NCI-H460 (cell line): Measurements from ENCODE around the gene USP37. TPM values are rescaled to one million over a fixed set of nuclear protein-coding genes. Genes with fewer than 3 reads are reported as not detected.

ENCODE experiments used
- DNase-seq: peaks from one replicate; pipeline ENCODE4 v3.0.0-alpha.2; 2016; ENCODE audit warnings: low read depth; ENCODE audit errors: extremely low read depth
- polyA plus RNA-seq: library from polyadenylated mRNA; depleted of rRNA; stranded (reverse); fragments of >200 nt; gene quantifications from 2 replicates; pipeline ENCODE4 v1.2.3, GENCODE V29; 2014; cell fraction: nucleus; rRNA removed
- total RNA-seq: library from RNA; depleted of rRNA; stranded (reverse); fragments of >200 nt; shearing (Covaris generic); gene quantifications from 2 replicates; pipeline ENCODE4 v1.2.3, GENCODE V29; 2014; rRNA removed

Gene USP37, protein sequence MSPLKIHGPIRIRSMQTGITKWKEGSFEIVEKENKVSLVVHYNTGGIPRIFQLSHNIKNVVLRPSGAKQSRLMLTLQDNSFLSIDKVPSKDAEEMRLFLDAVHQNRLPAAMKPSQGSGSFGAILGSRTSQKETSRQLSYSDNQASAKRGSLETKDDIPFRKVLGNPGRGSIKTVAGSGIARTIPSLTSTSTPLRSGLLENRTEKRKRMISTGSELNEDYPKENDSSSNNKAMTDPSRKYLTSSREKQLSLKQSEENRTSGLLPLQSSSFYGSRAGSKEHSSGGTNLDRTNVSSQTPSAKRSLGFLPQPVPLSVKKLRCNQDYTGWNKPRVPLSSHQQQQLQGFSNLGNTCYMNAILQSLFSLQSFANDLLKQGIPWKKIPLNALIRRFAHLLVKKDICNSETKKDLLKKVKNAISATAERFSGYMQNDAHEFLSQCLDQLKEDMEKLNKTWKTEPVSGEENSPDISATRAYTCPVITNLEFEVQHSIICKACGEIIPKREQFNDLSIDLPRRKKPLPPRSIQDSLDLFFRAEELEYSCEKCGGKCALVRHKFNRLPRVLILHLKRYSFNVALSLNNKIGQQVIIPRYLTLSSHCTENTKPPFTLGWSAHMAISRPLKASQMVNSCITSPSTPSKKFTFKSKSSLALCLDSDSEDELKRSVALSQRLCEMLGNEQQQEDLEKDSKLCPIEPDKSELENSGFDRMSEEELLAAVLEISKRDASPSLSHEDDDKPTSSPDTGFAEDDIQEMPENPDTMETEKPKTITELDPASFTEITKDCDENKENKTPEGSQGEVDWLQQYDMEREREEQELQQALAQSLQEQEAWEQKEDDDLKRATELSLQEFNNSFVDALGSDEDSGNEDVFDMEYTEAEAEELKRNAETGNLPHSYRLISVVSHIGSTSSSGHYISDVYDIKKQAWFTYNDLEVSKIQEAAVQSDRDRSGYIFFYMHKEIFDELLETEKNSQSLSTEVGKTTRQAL
- 11.2 and 14.6 TPM in 2 replicates for total RNA-seq
- polyA plus RNA-seq, result 6.8 and 11.7 TPM in 2 replicates

DNA sequence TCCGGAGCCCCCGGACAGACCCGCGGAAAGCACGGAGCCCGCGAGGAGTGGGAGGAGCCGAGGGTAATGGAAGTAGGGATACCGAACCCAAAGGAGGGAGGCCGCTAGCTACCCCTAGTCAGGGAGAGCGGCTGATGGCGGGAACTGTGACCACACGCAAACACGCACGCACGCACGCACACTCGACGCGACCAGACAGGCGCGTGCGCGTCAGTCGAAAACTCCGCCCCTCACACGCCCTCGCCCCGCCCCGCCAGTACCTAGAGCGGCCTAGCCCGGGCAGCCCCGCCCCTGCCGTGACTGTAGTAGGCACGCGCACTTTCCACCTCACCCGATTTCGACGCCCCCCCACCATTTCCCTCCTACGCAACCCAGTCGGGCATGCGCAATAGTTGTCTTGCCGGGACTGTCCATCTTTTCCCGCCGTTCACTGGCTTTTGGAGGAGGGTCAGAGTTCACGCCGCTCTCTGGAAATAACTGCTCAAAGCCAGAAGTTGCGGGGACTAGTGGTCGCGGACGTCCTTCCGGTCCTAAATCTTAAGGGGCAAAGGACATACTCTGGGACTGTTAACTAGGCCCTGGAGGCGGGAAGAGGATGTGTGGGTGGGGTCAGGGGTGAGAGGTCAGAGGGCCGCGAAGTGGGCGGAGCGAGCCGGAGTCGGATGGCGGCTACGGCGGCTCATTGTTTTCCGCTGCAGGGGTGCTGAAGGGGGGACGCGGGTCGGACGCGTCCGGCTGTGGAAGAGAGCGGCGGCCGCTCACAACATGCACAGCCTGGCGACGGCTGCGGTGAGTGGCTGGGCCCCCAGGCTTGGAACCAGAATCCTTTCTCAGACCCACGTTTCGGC lies at the start of gene USP37, which contains the start of gene CNOT9:
TSS of gene USP37 (minus strand) at position 162 of the 848 bp plus-strand sequence. CDS start 9,698 bp downstream, outside the sequence.
TSS of gene CNOT9 (plus strand) at position 650 of the 848 bp plus-strand sequence. CDS start at position 766, 116 bp downstream.
- DNase-seq, result peak; percentile 98

GRCh38 chr2:218615868-218616315 lies 47.7 kb upstream of the USP37 start:
- no peak for DNase-seq

DNA sequence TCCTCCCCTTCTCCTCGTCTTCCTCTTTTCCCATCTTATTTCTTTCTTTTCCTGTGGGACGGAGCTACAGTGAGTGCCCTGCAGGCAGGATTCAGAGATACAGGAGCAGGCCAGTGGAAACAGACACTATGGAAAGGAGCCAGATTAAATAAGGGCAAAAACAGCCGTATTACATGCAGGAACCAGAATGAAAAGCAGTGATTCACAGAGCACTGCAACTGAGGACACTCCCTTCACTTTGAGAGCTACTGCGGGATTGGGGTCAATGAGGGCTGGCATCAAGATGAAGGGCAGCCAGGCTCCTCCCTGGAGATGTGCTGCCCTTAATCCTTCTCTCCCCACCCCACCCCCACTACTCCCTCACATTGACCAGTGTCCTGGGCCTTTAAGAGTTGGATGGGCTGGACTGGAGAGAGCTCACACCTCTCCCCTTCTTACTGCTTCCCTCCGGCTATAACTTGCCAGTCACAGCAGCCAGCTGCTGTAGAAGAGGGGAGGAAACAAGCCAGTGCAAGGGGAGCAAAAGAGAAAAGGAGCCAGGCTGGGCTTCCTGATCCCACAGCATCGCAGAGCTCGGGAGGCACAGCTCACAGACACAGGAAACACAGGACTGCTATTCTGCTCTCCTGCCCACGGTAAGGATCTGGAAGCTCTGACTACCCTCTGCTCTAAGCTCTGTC lies 39.4 kb upstream of the USP37 start, which contains the start of gene PLCD4:
TSS of gene PLCD4 (plus strand) at position 464 of the 680 bp plus-strand sequence. CDS start 7,841 bp downstream, outside the sequence.
- DNase-seq, result peak; percentile 55

GRCh38 chr2:218605432-218605831 lies 37.3 kb upstream of the USP37 start:
- no peak for DNase-seq

- DNase-seq, result no peak
These were observed 17.4 kb upstream of the USP37 start for GRCh38 chr2:218585541-218585940.

DNA sequence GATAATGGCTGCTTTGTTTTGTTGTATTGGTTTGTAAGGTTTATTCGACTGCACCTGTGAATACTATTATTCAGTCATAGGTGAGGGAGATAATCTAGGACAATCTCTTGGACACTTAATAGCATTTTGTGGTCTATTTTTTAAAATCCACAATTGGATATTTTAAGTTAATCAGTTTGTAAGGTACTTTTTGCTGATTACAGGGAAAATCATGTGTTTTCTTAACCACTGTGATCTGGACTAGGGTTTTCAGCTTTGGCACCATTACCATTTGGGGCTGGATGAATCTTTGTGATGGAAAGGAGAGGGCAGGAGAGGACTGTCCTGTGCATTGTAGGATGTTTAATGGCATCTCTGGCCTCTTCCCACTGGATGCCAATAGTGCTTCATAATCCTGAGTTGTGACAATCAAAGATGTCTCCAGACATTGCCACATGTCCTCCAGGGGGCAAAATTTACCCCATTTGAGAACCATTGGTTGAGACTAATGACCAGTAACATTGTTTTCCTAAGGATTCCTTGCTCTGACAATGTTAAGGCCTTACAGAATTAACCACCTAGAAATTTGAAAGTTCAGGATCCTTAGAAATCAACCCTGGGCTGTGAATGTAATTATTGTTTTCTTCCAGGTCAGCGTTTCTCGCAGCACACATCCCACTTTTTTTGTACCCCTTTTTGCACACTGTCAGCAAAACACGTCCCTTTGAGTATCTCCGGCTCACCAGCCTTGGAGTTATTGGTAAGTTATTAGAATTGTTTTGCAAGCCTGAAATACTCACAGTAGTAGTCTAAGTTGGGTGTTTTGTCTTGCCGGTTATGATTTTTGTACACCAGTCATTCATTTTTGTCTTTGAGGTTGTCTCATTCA lies 16.1 kb upstream of the USP37 start:
- no peak for DNase-seq

- DNase-seq, result no peak
These were observed 13.9 kb upstream of the USP37 start for GRCh38 chr2:218582076-218582475.

- no peak for DNase-seq
These were observed 10.2 kb upstream of the USP37 start for GRCh38 chr2:218578272-218578877.

DNA sequence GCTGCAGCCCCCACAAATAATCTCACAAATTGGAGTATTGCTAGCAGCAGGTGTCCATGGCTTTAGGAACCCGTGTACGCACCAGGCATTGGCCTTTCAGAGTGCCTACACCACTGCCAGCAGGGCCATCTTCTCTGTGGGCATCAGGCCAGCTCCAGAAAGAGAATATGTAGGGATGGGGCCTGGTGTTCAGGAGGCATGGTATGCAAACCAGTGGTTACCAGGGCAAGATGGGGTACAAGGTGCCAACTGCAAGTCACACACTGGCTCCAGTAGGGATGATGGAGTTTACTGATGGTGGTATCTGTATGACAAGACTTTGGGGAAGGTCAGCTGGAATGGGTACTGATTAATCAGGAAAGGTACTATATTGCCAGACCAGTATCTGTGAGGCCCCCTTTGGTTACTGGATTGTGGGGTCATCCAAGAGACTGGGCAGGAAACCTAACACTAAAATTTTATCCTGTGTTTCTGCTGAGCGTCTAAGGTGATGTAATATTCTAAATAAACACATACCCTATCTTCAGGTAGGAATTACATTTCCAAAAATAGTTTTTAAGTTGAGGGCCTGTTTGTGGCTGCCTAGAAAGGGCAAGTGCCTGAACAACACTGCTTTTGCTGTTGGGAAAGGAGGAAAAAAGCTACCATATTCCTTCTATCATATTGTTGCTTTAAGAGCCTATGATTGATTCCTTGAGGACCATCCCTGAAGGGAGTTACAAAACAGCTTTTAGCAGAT lies 9.5 kb upstream of the USP37 start:
- DNase-seq, result no peak

DNA sequence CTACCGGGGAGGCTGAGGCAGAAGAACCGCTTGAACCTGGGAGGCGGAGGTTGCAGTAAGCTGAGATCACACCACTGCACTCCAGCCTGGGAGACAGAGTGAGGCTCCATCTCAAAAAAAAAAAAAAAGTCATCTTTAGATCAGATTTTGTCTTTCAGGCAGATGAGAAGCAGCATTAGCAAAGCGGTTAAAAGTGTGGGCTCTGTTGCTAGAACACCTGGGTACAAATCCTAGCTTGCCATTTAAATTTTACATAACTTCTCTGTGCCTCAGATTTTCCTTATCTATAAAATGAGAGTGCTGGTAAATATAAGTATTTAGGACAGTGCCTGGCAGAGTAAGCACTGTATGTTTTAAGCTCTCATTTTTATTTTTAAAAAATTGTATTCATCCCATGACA lies 8.7 kb upstream of the USP37 start:
- no peak for DNase-seq

GRCh38 chr2:218570850-218571249 lies 2.7 kb upstream of the USP37 start:
- DNase-seq, result no peak

- DNase-seq, result peak; percentile 4
These were observed 1.7 kb upstream of the USP37 start for GRCh38 chr2:218569661-218570500.

DNA sequence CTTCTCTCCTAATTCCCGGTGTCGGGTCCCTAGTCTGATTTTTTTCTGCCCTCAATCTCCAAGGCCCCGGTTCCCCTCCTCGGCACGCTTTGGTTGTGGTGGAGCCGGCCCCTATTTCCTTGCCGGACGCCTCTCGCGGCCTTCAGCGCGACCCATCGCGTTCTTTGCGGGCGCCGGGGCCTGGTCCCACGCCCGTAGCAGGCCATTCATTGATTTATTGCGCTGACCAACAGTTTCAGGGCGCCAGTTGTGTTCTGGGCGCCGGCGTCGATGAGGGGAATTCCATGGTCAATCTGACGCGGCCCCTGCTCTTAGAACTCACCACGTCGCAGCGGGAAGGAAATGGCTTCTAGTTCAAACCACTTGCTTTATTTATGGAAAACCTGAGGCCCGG lies 884 bp upstream of the USP37 start:
- peak; percentile 39 for DNase-seq

DNA sequence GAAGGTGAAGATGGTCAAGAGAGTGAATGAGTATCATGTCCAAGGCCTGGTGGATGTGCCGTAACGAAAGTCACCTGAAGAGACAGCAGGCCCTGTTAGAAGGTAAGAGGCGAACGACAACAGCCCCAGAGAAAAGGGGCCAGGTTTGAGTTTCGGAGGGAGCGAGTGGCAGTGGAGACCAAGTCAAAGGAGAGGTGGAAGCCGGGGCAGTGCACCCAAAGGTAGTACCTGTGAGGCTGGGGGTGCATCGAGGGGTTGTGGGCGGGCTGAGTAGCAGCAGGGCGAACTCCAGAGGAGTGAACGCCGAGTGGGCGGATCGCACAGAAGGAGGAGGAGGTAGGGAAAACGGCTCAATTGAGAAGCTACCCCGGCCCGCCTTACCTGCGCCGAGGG lies 358 bp downstream of the USP37 start:
- DNase-seq, result no peak

DNA sequence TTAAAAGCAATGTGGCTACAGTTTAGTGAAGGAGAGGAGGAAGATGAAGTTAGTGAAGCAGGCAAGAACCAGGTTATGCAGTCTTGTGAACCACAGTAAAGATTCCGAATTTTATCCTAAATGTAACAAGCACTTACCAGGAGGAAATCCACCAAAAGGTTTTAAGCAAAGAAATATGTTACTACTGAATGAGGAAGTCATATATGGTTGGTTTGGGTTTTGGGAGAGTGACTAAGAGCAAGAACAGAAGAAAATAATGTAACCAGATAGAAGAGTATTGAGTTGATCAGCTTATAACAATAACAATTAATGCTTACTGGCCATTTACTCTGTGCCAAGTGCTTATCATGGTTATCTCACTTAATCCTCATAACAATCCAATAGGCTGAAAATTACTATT lies 1.9 kb downstream of the USP37 start:
- no peak for DNase-seq

GRCh38 chr2:218564056-218564455 lies 4.1 kb downstream of the USP37 start:
- no peak for DNase-seq
